GM21529 (cell line): Measurements from ENCODE around the gene NOP9.
"Not testable (repeated sequence)": the region's sequence is repeated elsewhere in the genome, so short reads cannot be mapped to it uniquely, and the experiment has no call there.

Experiments used
- ATAC-seq: cut with Tn5 transposase; IDR thresholded peaks from one replicate; pipeline ENCODE4 v1.9.1; 2021; ENCODE audit not compliant: unreplicated experiment

The NOP9 gene

DNA sequence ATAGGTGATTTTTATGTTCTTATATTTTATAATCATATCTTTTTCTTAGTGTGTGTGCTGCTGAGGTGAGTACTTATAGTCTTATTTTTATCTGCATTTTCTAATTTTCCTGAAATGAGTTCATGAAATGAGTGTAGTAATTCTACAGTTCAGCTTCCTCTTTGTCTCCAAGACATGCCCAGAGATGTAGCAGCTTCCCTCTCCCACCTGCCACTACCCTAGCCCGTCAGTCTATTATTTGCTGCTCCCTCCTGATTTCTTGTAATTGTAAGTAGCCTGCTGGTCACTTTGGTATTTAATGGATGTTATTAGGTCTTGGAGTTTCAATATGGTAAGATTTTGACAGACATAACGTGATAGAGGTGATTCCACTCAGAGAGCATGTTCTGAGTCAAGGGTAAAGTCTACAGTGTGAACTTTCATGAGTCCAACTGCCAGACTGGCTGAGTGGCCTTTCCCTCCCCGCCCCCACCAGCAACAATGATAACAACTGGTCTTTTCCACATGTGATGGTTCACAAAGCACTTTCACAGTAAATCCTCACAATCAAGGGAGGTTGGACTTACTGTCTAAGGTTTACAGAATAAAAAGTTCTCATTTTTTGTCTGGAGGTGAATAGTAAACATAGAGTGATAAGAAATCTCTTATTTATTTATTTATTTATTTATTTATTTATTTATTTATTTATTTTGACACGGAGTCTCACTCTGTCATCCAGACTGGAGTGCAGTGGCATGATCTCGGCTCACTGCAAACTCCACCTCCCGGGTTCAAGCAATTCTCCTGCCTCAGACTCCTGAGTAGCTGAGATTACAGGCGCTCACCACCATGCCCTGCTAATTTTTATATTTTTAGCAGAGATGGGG is 44.4 kb downstream of the NOP9 start:
- no peak for ATAC-seq

DNA sequence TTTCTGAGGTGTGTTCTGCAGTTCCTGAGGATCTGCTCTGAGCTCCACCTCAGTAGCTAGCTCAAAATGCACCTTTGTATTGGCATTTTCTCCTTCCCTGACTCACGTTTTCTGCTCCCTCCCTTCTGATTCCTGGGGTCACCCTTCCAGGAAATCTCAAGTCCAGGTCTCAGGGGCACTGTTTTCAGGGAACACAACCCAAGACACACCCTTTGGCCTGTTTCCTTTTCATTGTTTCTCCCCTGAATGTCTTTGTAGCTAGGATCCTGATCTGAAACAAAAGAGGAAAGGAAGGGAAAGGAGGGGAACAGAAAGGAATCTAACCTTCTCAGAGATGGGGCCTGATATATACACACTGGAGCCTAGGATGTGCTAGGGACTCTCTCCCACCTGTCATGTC is 47.5 kb downstream of the NOP9 start:
- ATAC-seq = no peak

DNA sequence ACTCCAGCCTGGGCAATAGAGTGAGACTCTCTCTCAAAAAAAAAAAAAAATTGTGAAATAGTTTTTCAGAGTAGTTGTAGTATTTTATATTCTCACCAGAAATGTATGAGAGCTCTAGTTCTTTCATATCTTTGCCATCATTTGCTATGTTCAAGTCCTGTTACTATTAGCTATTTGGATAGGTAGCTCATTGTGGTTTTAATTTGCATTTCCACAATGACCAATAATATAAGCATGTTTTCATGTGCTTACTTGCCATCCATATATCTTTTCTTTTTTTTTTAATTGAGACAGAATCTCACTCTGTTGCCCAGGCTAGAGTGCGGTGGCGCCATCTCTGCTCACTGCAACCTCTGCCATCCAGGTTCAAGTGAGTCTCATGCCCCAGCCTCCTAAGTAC is 48.5 kb downstream of the NOP9 start:
- ATAC-seq = no peak

DNA sequence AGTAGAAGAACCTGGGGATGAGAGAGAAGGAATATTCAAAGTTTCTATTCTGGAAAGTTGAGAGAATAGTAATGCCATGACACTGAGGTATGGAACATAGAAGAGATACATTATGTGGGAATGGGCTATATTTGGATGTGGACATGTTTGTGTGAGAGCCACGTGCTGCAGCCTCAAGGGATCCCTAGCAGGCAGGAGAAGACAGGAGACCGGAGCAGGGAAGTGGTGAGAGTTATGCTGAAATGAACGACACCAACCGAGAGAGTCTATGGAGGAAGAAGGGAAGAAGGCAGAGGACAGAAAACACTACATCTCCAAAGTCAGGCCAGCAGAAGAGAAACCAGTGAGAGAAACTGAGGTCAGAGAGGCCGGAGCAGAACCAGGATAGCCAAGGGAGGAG is 50.1 kb downstream of the NOP9 start:
- ATAC-seq = no peak

DNA sequence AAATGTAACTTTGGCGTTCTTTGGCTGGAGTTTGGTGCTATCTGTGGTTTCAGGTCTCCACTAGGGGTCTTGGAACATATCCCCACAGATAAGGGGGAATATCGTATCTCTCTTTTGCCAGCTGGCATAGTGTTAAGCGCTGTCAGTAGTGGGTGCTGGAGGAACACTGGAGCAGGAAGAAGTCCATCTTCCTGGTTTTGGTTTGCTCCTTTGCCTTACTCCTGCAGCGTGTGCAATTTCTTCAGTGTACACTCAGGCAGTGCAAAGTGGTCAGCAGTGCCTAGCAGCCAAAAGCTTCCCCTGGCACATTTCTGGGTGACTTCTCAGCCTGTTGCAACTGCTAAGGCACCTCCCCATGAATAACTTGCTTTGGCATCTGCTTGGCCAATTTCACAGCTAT is 51.9 kb downstream of the NOP9 start:
- ATAC-seq = no peak

DNA sequence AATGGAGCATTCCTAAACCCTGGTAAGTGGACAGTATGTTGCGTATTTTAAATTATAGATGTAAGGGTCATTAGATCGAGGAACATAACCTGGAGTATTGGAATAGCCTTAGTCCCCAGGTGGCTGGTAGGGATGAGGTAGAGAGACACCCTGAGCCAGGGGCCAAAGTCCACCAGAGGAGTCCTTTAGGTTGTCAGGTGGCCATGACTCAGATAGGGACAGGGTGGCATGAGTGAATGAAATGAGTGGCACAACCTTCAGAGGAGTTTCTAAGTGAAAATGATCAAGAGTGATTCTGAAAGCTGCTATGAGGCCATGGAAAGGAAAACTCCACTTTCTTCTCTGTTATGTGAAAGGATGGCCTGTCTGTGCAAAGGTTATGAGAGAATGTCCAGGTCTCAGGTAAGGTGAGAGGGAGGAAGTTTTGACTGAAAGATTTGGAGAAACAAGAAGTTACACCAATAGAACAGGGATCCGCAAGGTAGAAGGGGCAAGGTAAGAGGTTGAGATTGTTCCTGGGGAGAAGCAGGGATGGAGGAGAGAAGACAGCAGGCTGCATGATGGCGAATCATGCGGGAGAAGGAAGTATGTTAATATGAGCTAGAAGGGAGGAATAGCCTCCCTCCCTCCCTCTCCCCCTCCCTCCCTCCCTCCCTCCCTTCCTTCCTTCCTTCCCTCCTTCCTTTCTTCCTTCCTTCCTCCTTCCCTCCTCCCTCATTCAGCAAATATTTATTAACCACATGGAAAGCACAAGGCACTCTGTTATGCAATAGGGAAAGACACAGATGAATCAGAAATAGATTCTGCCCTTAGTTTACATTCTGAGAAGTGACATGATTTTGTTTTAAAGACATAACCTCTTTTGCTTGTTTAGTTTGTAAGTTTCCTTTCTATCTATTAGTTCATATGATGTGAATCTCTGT is 54.2 kb downstream of the NOP9 start:
- no peak for ATAC-seq

DNA sequence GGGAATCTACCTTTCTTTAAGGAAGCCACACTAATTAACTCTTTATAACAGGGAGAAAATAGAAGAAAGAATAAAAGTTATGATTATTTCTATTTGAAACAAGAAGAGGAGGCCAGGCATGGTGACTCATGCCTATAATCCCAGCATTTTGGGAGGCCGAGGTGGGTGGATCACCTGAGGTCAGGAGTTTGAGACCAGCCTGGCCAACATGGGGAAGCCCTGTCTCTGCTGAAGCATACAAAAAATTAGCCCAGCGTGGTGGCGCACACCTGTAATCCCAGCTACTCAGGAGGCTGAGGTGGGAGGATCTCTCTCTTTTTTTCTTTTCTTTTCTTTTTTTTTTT is 54.8 kb downstream of the NOP9 start:
- not testable (repeated sequence) for ATAC-seq

DNA sequence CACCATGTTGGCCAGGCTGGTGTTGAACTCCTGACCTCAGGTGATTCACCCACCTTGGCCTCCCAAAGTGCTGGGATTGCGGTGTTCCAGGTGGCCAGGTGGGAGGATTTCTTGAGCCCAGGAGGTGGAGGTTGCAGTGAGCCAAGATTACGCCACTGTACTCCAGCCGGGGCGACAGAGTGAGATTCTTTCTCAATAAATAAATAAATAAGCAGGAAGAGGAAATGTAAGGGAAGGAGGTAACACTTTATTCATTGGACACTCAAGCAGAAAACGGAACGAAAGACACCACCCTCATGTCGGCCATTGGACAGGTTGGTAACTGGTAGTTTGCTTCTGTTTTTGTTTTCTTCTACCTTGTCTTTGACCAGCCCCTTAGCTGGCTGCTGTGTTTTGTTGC is 55.4 kb downstream of the NOP9 start:
- no peak for ATAC-seq

DNA sequence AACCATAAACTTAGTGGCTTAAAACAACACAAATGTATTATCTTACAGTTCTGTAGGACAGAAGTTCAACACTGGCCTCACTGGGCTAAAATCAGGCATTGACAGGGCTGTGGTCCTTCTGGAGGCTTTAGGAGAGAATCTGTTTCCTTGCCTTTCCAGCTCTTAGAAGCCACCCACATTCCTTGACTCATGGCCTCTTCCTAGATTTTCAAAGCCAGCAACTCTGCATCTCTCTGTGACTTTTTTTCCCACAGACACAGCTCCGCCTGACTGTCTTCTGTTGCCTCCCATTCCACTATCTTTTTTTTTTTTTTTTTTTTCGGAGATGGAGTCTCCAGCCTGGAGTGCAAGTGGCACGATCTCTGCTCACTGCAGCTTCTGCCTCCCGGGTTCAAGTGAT is 56.6 kb downstream of the NOP9 start:
- ATAC-seq = no peak
